Mesenchymal stem cell (in vitro differentiated cells and primary cell): ENCODE data around the gene HK1.

Source experiments
- DNase-seq: peaks from one replicate; pipeline ENCODE4 v3.0.0-alpha.2; 2013
- H2AFZ ChIP-seq: one replicate; pipeline ENCODE4 v1.6.1; 2013; ENCODE audit warnings: low read depth, mild to moderate bottlenecking, control low read depth, inconsistent platforms, low read length, moderate library complexity
- H2AK5ac ChIP-seq: 2 replicates; pipeline ENCODE4 v1.6.1; 2013; ENCODE audit warnings: low read length, moderate library complexity, mild to moderate bottlenecking, inconsistent platforms; ENCODE audit not compliant: severe bottlenecking
- H2BK120ac ChIP-seq: one replicate; pipeline ENCODE4 v1.6.1; 2013; ENCODE audit warnings: low read depth, mild to moderate bottlenecking, inconsistent platforms, low read length, moderate library complexity
- H2BK12ac ChIP-seq, 2 experiments: one replicate each; pipeline ENCODE4 v1.6.1; 2013; ENCODE audit warnings: inconsistent platforms in 2 of 2, low read length in 2 of 2, mild to moderate bottlenecking in 2 of 2, moderate library complexity in 2 of 2, control low read depth in 1 of 2
- H2BK15ac ChIP-seq: one replicate; pipeline ENCODE4 v1.6.1; 2013; ENCODE audit warnings: mild to moderate bottlenecking, low read depth, inconsistent platforms; ENCODE audit not compliant: poor library complexity, severe bottlenecking
- H2BK5ac ChIP-seq: 2 replicates; pipeline ENCODE4 v1.6.1; 2013; ENCODE audit warnings: low read depth, mild to moderate bottlenecking, low read length, control low read depth, inconsistent platforms; ENCODE audit not compliant: poor library complexity, severe bottlenecking
- H3K14ac ChIP-seq, 2 experiments: one replicate each; pipeline ENCODE4 v1.6.1; 2013; ENCODE audit warnings: inconsistent platforms in 2 of 2, low read length in 2 of 2, control low read depth in 1 of 2, mild to moderate bottlenecking in 1 of 2, moderate library complexity in 1 of 2
- H3K18ac ChIP-seq, 2 experiments: one replicate each; pipeline ENCODE4 v1.6.1; 2013; ENCODE audit warnings: inconsistent platforms in 2 of 2, low read length in 2 of 2, control low read depth in 1 of 2, low read depth in 1 of 2, mild to moderate bottlenecking in 1 of 2
- H3K23ac ChIP-seq, 2 experiments: one replicate each; pipeline ENCODE4 v1.6.1; 2013; ENCODE audit warnings: inconsistent platforms in 2 of 2, low read length in 2 of 2, mild to moderate bottlenecking in 2 of 2, moderate library complexity in 2 of 2, control low read depth in 1 of 2
- H3K27ac ChIP-seq: 2 replicates; pipeline ENCODE4 v1.5.1; 2013; ENCODE audit warnings: mild to moderate bottlenecking, moderate library complexity, low read length, control low read depth, inconsistent platforms; ENCODE audit not compliant: poor library complexity, severe bottlenecking
- H3K27me3 ChIP-seq, 2 experiments: 2 replicates each; pipeline versions ENCODE4 v1.6.1 to v1.7.0; 2013; ENCODE audit warnings: low read length in 2 of 2, mild to moderate bottlenecking in 2 of 2, moderate library complexity in 2 of 2, control low read depth in 1 of 2, inconsistent platforms in 1 of 2; ENCODE audit not compliant: control insufficient read depth in 1 of 2, insufficient read depth in 1 of 2
- H3K36me3 ChIP-seq, 2 experiments: 2 replicates each; pipeline versions ENCODE4 v1.6.1 to v1.7.0; 2013; ENCODE audit warnings: low read length in 2 of 2, control low read depth in 1 of 2, inconsistent platforms in 1 of 2, low read depth in 1 of 2, mild to moderate bottlenecking in 1 of 2; ENCODE audit not compliant: insufficient read depth in 2 of 2, control insufficient read depth in 1 of 2
- H3K4ac ChIP-seq, 2 experiments: one replicate each; pipeline ENCODE4 v1.6.1; 2013; ENCODE audit warnings: inconsistent platforms in 2 of 2, low read length in 2 of 2, mild to moderate bottlenecking in 2 of 2, moderate library complexity in 2 of 2, control low read depth in 1 of 2, low read depth in 1 of 2
- H3K4me1 ChIP-seq: 2 replicates; pipeline ENCODE4 v1.6.1; 2013; ENCODE audit warnings: low read depth, low read length, control low read depth; ENCODE audit not compliant: control insufficient read depth, insufficient read depth
- H3K4me2 ChIP-seq: 2 replicates; pipeline ENCODE4 v1.6.1; 2013; ENCODE audit warnings: low read length, mild to moderate bottlenecking, inconsistent platforms; ENCODE audit not compliant: poor library complexity, severe bottlenecking
- H3K4me3 ChIP-seq, 2 experiments: 2 replicates each; pipeline versions ENCODE4 v1.5.1 to v1.7.0; 2013; ENCODE audit warnings: low read length in 2 of 2, mild to moderate bottlenecking in 2 of 2, control low read depth in 1 of 2, low read depth in 1 of 2; ENCODE audit not compliant: insufficient read depth in 1 of 2
- H3K79me1 ChIP-seq: replicated peaks from 2 replicates; pipeline ENCODE4 v1.6.1; 2013; ENCODE audit warnings: mild to moderate bottlenecking, control low read depth, low read length, inconsistent platforms; ENCODE audit not compliant: poor library complexity, severe bottlenecking
- H3K9ac ChIP-seq: 2 replicates; pipeline ENCODE4 v1.7.0; 2013; ENCODE audit warnings: mild to moderate bottlenecking, low read length, moderate library complexity
- H3K9me3 ChIP-seq: 2 replicates; pipeline ENCODE4 v1.7.0; 2013; ENCODE audit warnings: mild to moderate bottlenecking, low read length; ENCODE audit not compliant: control insufficient read depth
- H4K8ac ChIP-seq: one replicate; pipeline ENCODE4 v1.6.1; 2013; ENCODE audit warnings: inconsistent platforms, mild to moderate bottlenecking, low read length, moderate library complexity
- H4K91ac ChIP-seq: one replicate; pipeline ENCODE4 v1.6.1; 2013; ENCODE audit warnings: mild to moderate bottlenecking, low read length, inconsistent platforms
- WGBS: methylation state at CpG from one replicate; pipeline ENCODE4 v1.1.7; 2013; ENCODE audit warnings: mixed read lengths; 5-methylcytosine and 5-hydroxymethylcytosine counted together

HK1 gene

GRCh38 chr10:69262292-69262751, 16.0 kb upstream of the HK1 start:
- H3K4me2 ChIP-seq, result no peak overlapping the region
- H2AFZ ChIP-seq, result no peak overlapping the region
- no peak overlapping the region for H4K8ac ChIP-seq
- H3K4ac ChIP-seq, result no peak overlapping the region
- H3K18ac ChIP-seq, result no peak overlapping the region
- no peak overlapping the region for H2BK15ac ChIP-seq
- H4K91ac ChIP-seq, result no peak overlapping the region
- no peaks in the 10 kb centered on the region for H3K9me3 ChIP-seq
- no peak overlapping the region for H3K23ac ChIP-seq
- H2BK5ac ChIP-seq, result no peak overlapping the region
- no peak overlapping the region for H3K27ac ChIP-seq
- H2AK5ac ChIP-seq, result no peak overlapping the region
- DNase-seq, result no peak
- H3K36me3 ChIP-seq, result peaks cover 0 to 30% of the 10 kb centered on the region in 2 experiments
- H2BK120ac ChIP-seq, result no peak overlapping the region
- H3K4me1 ChIP-seq, result no peaks in the 10 kb centered on the region
- no peak overlapping the region for H3K9ac ChIP-seq
- H2BK12ac ChIP-seq, result no peak overlapping the region
- 97% methylated on average over 2 of the region's 3 CpGs for whole genome bisulfite sequencing
- no peak overlapping the region for H3K4me3 ChIP-seq
- no peaks in the 10 kb centered on the region for H3K79me1 ChIP-seq
- H3K14ac ChIP-seq, result no peak overlapping the region
- H3K27me3 ChIP-seq, result no peaks in the 10 kb centered on the region

GRCh38 chr10:69265521-69265920, 12.8 kb upstream of the HK1 start:
- Histone ChIP-seq H3K27me3 (no peaks in the 10 kb centered on the region), H3K9me3 (peaks cover under 1% of the 10 kb centered on the region), H3K23ac (no peak overlapping the region), H2AFZ (no peak overlapping the region), H3K4me3 (no peak overlapping the region), H4K8ac (no peak overlapping the region), H3K18ac (no peak overlapping the region), H3K4ac (no peak overlapping the region), H3K36me3 (peaks cover 0 to 18% of the 10 kb centered on the region in 2 experiments), H2BK5ac (no peak overlapping the region), H3K79me1 (no peaks in the 10 kb centered on the region), H4K91ac (no peak overlapping the region), H2BK15ac (no peak overlapping the region), H3K4me2 (no peak overlapping the region), H3K14ac (no peak overlapping the region), H3K27ac (no peak overlapping the region), H2BK120ac (no peak overlapping the region), H3K9ac (no peak overlapping the region), H2BK12ac (no peak overlapping the region), H2AK5ac (no peak overlapping the region), H3K4me1 (no peaks in the 10 kb centered on the region)
- DNase-seq, result no peak
- 96% methylated on average over 16 of the region's 17 CpGs for WGBS

- 90% methylated on average over 13 of the region's 14 CpGs for WGBS
- no peaks in the 10 kb centered on the region for H3K27me3 ChIP-seq
- H3K4ac ChIP-seq, result no peak overlapping the region
These were observed 9.4 kb upstream of the HK1 start for GRCh38 chr10:69268761-69269416.

GRCh38 chr10:69269761-69270160, 8.5 kb upstream of the HK1 start:
- no peak overlapping the region for H3K23ac ChIP-seq
- no peak overlapping the region for H2BK15ac ChIP-seq
- H2AFZ ChIP-seq, result no peak overlapping the region
- H2BK5ac ChIP-seq, result no peak overlapping the region
- H2BK12ac ChIP-seq, result no peak overlapping the region
- WGBS, result 70% methylated on average over 2 of the region's 2 CpGs
- peak; percentile 46 for DNase-seq
- no peak overlapping the region for H2BK120ac ChIP-seq
- no peak overlapping the region for H2AK5ac ChIP-seq
- peaks cover 0 to 6% of the 10 kb centered on the region in 2 experiments for H3K36me3 ChIP-seq
- no peak overlapping the region for H3K14ac ChIP-seq
- no peak overlapping the region for H4K91ac ChIP-seq
- H3K27me3 ChIP-seq, result no peaks in the 10 kb centered on the region
- no peak overlapping the region for H3K27ac ChIP-seq
- H3K18ac ChIP-seq, result no peak overlapping the region
- no peak overlapping the region for H4K8ac ChIP-seq
- peaks cover 18% of the 10 kb centered on the region for H3K9me3 ChIP-seq
- H3K79me1 ChIP-seq, result no peaks in the 10 kb centered on the region
- H3K4ac ChIP-seq, result no peak overlapping the region
- H3K4me1 ChIP-seq, result no peaks in the 10 kb centered on the region
- H3K4me2 ChIP-seq, result no peak overlapping the region
- no peak overlapping the region for H3K9ac ChIP-seq
- no peak overlapping the region for H3K4me3 ChIP-seq

More at GRCh38 chr10:69268761-69269416, 9.4 kb upstream of the HK1 start:
- no peaks in the 10 kb centered on the region for H3K4me1 ChIP-seq
- no peaks in the 10 kb centered on the region for H3K79me1 ChIP-seq
- peaks cover 0 to 6% of the 10 kb centered on the region in 2 experiments for H3K36me3 ChIP-seq
- no peak overlapping the region for H2BK15ac ChIP-seq
- no peak overlapping the region for H2BK120ac ChIP-seq
- no peak overlapping the region for H4K8ac ChIP-seq
- H3K9ac ChIP-seq, result no peak overlapping the region
- H2BK12ac ChIP-seq, result no peak overlapping the region
- DNase-seq, result peak; percentile 10
- no peak overlapping the region for H2AFZ ChIP-seq
- H2BK5ac ChIP-seq, result no peak overlapping the region
- H4K91ac ChIP-seq, result no peak overlapping the region
- no peak overlapping the region for H3K27ac ChIP-seq
- no peak overlapping the region for H3K18ac ChIP-seq
- H2AK5ac ChIP-seq, result no peak overlapping the region
- H3K9me3 ChIP-seq, result peaks cover 18% of the 10 kb centered on the region
- no peak overlapping the region for H3K14ac ChIP-seq
- H3K23ac ChIP-seq, result no peak overlapping the region
- no peak overlapping the region for H3K4me2 ChIP-seq
- no peak overlapping the region for H3K4me3 ChIP-seq
